AG09319 (cell line): ENCODE data around the gene TRHDE.

Experiments used
- DNase-seq: peaks from one replicate; pipeline ENCODE4 v3.0.0-alpha.2; 2010; ENCODE audit warnings: low read depth; ENCODE audit errors: extremely low read depth
- CTCF ChIP-seq: IDR thresholded peaks from 2 replicates; pipeline ENCODE4 v1.5.1; 2011; ENCODE audit warnings: low read depth, mild to moderate bottlenecking, inconsistent platforms, low read length, moderate library complexity

The TRHDE gene

GRCh38 chr12:72273499-72273837, 1.3 kb downstream of the TRHDE start:
- no peak for TF ChIP-seq CTCF
- no peak for DNase-seq

GRCh38 chr12:72273851-72274351, 1.7 kb downstream of the TRHDE start:
- no peak for DNase-seq
- TF ChIP-seq CTCF, result no peak

- TF ChIP-seq CTCF, result no peak
- DNase-seq, result peak; percentile 73
These were observed 2.8 kb downstream of the TRHDE start for GRCh38 chr12:72274931-72275330.

- TF ChIP-seq CTCF, result no peak
- no peak for DNase-seq
These were observed 3.4 kb downstream of the TRHDE start for GRCh38 chr12:72275526-72275925.

- no peak for TF ChIP-seq CTCF
- DNase-seq, result no peak
These were observed 4.1 kb downstream of the TRHDE start for GRCh38 chr12:72276181-72276805.

- no peak for TF ChIP-seq CTCF
- DNase-seq, result no peak
These were observed 5.2 kb downstream of the TRHDE start for GRCh38 chr12:72277415-72277814.

- no peak for DNase-seq
- no peak for TF ChIP-seq CTCF
These were observed 6.7 kb downstream of the TRHDE start for GRCh38 chr12:72278894-72279293.
